Right hindlimb (tissue), 1 donor: ENCODE measurements around the gene TRIM3.
A peak's percentile ranks its signal among the peaks of the same experiment; 100 is the strongest.

ENCODE experiments used
- DNase-seq: peaks from one replicate; pipeline ENCODE4 v3.0.0-alpha.2; 2018

The TRIM3 gene

DNA sequence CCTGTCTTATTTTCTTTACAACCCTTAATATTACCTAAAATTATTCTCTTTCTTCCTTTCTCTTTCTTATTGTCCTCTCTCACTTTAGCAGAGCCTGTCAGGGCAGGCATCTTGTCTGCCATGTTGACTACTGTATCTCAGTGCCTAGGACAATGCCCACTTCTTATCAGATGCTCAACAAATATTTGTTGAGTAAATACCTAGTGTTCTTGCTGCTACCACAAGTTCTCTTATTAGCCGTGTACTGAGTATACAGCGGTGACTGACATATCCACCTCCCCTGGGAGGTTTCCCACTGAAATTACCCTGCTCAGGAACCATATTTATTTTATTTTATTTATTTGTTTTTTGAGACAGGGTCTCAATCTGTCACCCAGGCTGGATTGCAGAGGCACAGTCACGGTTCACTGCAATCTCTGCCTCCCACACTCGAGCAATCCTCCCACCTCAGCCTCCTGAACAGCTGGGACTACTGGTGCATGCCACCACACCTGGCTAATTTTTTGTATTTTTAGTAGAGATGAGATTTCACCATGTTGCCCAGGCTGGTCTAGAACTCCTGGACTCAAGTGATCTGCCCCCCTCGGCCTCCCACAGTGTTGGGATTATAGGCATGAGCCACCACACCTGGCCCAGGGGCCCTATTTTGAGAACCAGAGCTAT, 39.6 kb downstream of the TRIM3 start:
- DNase-seq = no peak

DNA sequence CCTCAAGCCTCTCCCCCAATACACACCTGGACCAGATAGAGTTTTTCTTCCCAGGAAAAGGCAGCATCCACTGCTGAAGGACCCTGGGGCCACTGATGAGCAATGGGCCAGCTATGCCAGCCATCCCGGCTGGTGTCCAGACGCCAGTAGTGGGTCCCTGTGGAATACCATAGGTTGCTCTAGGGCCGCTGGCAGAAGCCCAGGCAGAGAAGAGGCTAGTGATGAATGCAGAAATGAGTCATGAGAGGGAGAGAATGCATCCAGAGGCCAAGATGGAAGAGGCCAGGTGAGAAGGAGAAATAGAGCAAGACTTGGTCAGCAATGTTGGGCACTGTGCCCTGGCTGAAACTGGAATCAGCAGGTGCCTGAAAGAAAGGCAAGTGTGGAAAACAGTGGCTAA, 41.9 kb downstream of the TRIM3 start:
- no peak for DNase-seq

DNA sequence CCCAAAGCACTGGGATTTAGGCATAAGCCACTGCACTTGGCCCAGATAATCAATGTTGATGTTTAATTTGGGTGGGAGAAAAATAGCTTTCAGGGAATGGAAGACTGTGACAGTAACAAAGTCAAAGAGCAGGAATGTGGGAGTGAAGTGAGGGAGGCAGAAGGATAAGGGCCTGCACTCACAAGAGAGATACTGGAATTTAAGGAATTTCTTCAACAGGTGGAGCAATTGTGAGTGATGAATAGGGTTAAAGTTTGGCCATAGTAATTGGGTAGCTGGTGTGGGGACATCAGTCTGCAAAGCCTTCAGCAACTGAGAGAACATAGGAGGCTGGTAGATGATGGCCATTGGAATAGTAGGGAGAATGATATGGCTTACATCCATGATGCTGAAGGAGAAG, 46.2 kb downstream of the TRIM3 start:
- no peak for DNase-seq

DNA sequence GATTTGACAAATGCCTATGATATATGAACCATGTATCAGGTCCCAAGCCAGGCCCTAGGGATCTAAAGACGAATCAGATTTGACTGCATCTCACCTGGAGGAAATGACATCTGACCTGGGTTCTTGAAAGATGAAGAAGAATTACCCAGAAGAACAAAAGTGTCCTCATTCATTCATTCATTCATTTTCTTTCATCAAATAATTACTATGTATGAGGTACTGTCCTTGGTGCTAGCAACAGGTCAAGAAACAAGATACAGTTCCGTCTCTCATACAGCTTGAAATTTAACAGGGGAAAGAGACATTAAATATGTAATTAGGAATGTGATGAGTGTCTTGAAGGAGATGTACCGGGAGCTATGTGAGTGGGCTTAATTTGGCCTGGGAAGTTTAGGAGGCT, 53.1 kb downstream of the TRIM3 start:
- no peak for DNase-seq

DNA sequence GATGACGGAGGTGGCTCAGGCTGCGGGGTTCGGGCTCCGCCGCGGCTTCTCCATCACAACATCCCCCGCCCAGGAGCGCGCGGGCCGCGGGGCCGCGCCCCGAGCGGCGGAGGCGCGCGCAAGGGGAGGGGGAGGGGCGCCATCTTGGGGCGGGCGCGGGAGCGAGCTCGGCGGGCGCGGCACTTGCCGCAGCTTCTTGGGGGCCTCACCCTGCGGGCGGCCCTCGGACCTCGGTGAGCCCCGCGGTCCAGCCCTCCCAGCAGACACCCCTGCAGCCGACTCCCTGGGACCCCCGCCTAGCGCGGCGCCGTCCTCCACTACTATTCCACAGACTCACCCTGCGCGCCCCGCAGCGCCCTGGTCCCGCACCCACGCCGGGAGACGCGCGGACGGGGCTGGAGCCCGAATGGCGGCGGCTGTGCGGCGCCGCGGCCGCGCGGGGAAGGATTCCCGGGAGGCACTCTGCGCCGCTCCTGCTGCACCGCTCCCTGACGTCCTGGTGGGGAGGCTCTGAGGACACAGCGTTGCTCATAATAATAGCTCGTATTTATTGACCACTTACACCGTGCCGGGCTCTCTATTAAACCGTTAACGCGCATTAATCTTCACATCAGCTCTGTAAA, 54.6 kb downstream of the TRIM3 start, which contains the start of gene APBB1:
TSS of gene APBB1 (minus strand) at position 86 of the 623 bp plus-strand sequence. CDS start 7,747 bp downstream, outside the sequence.
- DNase-seq = peak; percentile 84

DNA sequence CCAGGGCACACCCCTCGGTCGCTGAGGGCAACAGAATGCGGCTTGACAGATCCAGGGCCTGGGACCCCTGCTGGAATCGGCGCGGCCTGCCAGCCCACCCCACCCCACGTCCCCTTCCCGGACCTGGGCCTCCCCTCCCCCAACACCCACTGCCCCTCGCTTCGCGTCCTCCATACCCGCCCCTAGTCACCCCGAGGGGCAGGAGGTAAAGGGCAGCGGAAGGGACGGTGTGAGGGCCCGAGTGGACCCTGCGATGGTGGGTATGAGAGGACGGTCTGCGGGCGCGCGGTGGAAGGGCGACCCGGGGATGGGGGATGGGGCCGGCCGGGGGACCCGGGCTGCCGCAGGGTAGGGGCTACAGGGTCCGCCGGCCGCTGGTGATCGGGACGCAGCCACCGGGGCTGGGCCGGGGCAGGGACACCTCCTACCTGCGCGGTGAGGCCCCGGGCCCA, 55.2 kb downstream of the TRIM3 start:
- peak; percentile 60 for DNase-seq

DNA sequence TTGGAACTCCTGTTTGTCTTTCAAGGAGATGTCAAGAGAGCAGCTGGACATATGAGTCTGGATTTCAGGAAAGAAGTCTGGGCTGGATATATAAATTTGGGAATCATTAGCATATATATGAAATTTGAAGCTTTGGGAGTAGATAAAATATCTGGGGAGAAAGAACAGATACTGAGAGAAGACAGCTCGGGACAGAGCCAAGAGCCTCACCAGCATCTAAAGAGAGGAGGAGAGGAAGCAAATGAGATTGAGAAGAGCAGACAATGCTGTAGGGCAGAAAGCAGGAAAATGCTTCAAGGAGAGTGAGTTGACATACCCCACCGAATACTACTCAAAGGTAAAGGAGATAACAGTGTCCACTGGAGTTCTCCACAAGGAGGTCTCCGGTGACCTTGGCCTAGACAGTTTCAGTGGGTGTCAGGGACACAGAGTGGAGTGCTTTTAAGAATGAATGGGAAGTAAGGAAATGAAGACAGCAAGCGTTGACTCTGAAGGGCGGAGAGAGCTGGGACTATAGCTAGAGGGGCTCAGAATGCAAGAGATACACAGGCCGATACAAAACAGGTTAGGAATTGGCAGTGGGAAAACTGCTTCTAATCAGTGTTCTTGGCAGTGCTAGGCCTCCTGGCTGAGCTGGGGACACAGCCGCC, 55.7 kb downstream of the TRIM3 start:
- no peak for DNase-seq

DNA sequence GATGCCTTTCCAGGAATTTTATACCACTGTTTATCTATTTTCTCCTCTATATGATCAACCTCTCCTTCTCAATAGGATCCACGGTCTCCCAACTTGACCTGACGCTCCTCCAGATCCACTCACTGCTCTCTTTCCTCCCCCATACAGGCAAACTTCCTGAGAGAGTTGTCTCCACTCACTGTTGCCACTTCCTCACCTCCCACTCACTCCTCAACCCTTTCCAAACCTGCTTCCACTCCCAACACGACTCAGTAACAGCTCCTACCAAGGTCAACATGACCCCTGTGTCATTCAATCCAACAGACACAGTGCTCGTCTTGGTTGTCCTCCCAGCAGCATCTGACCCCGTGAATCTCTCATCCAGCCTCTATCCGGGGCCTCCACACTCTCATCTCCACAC, 57.9 kb downstream of the TRIM3 start:
- no peak for DNase-seq

DNA sequence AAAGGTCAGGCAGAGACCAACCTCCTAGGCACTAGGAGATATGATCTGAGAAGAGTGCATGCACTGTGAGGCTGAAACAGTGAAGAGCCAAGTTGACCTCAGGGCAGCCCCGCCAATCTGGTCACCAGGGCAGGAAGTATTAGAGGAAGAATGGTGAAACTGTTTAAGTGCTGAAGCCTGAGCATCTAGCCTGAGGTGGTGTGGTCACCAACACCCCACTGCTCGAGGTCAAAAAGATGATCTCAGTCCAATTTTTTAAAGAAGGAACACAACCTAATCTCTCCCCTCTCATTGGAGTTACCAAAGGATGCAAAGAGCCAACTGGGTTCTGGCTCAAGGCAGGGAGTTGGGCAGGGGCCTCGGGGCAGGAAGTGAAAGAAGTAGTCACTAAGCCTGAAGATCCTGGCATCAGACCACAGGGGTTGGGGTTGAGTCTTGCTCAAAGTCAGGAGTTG, 58.8 kb downstream of the TRIM3 start:
- DNase-seq = no peak

DNA sequence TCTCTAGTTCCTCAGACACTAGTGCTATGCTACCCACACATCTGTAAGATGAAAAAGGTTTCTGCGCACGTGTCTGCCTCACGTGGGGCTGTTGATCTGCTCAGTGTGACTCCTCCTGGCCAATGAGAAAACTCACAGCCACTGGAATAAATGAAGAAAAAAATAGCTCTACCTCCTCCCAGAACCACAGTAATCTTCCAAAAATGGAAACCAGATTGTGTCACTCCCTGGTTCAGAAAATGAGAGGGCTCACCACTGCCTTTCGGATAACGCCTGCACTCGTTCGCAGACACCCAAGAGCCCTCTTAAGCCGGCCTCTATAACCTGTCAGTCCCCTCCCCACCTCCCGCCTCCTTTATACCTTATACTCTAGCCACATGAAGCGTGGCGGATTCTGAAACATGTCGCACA, 59.9 kb downstream of the TRIM3 start:
- DNase-seq = no peak

DNA sequence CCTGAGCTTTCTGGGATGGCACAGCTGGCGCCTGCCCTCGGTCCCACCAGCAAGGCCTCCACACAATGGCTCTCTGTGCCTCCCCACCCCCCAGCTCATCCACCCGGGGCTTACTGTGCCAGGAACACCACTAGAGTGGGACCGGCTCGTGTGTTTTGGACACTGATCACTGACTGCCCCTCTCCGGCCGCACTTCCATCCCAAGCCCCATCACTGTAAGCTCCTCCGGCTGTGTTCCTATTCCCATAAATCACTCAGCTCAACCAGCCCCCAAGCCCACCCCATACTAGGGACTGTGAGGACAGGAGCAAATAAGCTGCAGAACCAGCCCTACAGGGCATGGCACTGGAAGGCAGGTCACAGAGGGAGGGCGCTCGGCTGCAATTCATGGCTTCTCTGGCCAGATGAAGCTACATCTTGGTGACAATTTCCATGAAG, 62.1 kb downstream of the TRIM3 start:
- DNase-seq = no peak

DNA sequence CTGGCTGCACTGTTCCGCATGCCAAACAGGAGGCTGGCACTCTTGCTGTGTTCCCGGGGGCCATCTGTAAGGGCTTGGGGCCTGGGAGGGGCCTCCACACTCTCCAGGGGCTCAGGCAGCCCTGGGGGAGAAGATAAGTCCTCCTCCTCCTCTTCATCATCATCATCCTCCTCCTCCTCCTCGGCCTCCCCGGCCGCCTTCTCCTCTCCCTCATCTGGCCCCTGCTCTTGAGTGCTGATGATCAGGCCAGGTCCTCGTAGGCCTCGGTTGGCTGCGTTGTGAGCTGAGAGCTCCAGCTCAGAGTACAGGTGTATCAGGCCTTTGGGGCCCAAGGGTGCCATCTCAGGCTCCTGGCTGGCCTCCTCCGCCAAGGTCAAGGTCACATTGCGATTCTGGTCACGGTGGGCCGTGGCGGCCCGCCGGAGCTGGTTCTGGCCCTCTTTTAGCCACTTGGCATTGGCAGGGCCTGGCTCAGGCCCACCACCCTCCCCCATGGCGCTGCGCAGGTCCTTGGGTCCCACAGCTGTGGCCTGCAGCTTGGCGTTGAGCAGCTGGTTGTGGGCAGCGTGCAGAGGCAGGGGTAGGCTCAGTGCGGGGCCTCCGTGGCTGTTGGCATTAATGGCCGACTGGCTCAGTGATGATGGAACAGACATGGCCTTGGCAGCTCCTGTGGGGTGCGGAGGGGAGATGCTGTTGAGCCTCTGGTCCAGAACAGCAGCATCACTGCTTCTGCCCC, 62.9 kb downstream of the TRIM3 start:
- DNase-seq = no peak

DNA sequence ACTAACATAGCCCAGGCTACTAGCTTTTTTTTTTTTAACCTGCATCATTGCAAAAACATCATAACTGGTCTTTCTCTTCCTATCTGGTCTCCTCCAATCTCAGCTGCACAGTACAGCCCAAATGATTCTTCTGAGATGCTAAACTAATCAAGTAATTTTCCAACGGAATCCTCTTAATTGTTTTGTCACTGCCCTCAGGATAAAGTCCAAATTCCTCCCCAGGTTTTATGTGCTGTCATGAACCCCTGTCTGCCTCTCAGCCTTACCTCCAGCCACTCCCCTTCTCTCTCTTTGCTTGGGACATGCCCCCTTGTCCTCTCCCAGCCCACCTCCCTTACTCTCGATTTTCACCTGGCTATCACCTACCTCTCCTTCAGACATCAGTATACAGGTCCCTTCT, 67.4 kb downstream of the TRIM3 start:
- no peak for DNase-seq

DNA sequence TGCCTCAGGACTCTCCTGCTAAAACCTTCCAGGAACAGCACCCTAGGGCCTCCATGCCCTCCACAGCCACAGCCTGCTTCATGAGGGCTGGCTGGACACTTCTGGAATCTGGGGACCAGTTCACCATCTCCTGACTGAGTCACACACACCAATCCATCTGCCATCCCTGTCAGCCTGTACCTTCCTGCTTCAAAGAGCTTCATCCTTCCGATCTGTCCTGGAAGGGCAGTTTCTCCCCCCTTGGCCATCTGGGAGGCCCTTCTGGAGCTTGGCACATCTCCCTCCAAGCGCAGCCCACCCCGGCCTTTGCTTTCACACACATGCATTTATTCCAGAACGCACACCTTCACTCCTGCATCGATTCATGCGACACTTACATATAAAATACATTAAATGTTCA, 67.9 kb downstream of the TRIM3 start:
- DNase-seq = no peak

DNA sequence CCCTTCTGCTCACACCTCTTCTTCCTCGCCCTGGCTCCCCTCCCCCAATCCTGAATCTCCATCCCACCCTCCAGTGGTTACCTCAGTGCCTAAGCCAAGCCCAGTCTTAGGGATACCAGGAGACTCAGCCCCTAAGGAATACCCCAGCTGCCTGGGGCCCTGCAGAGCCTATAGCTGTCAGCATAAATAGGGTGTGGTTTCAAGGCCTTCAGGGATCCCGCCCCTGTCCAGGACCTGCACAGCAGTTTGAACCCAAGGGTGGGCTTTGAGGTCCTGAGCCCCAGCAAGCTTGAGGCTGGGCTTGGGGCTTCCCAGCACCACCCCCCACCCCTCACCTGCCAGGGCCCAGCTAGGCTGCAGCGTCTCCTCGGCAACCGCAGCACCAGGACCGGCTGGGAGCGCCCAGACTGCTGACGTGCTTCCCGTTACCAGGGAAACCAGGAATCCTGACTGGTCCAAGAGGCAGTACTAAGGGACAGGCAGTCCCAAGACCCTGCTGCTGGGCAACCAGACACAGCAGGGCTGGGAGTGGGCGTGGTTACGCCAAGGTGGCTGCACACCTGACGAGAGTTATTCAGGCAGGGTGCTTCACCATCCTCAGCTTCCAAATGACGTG, 68.6 kb downstream of the TRIM3 start:
- DNase-seq = peak; percentile 70

DNA sequence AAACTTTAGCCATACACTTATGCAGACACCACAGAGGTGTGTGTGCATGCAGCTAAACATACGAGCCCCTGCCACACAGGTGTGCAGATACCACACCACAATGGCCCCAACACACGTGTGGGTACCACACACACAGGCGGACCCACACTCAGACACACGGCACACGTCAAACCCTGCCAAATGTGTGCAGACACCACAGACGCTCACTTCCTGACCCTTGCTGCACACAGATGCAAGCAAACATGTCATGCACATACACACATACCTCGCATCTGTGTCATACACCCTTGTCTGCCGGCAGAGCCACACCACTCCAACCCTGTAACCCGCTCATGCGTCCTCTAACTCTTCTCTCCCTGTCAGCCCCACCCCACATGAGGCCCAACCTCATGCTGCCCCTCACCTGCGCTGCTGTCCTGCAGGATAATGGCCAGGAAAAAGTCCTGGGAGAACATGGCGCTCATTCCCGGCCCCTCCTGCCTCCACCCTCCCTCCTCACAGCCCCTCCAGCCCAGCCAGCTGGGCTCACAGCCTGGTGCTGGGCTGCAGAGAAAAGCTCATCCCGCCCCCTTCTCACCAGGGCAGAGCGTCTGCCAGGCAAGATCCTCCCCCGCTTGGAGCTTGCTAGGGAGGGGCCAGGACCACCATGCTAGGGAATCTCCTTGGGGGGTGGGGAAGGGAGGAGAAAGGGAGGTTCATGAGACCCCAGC, 69.2 kb downstream of the TRIM3 start:
- peak; percentile 29 for DNase-seq

DNA sequence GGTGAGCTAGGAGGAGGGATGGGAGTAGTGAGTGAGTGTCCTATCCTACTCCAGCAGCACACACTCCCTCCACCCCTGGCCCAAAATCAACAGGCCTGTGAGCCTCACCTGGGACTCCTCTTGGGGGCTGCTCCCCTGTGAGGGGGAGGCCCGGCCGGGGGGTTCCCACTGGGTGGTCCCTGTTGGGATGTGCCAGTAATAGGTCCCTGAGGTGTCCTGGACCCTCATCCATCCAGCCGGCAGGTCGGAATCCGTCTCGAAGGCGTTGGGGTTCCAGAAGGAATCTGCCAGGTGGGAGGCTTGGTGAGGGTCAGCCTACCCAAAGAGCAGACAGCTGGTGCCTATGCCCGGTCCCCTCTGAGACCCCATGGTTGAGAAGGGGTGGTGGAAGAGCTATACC, 70.2 kb downstream of the TRIM3 start:
- DNase-seq = no peak

DNA sequence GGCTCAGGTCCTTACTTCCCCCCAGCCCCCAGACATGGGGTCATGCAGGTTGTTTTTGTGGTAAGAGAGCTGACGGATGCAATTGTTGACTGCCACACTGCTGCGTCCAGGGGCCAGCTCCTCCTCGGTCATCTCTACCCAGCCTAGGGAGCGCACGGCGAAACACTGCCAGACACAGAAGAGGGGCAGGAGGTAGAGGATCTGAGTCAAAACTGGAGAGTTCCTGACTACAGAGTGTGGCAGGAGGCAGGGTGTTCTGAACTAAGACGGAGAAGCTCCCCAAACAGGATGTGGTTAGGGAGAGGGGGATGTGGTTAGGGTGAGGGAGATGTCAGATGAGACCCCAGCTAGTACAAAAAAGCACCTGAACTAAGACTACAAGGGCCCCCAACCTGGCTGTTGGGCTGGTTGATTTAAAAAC, 71.2 kb downstream of the TRIM3 start:
- no peak for DNase-seq

DNA sequence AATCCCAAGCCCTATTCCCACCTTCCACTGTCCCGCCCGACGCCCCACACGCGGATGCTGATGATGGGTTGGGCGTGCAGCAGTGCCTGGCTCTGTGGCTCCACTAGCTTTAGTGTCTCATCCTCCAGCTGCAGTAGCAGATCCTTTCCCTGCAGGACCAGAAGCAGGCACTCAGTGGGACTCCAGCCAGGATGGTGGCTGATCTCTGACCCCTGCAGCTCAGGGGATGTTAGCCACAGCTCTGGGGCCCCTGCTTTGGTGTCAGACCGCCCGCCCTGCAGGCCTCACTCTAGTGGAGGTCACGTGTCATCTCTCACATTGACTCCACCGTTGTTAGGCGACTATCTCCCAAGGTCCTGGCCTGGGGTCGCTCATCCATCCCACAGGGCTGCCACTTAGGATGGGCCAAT, 71.7 kb downstream of the TRIM3 start:
- no peak for DNase-seq

DNA sequence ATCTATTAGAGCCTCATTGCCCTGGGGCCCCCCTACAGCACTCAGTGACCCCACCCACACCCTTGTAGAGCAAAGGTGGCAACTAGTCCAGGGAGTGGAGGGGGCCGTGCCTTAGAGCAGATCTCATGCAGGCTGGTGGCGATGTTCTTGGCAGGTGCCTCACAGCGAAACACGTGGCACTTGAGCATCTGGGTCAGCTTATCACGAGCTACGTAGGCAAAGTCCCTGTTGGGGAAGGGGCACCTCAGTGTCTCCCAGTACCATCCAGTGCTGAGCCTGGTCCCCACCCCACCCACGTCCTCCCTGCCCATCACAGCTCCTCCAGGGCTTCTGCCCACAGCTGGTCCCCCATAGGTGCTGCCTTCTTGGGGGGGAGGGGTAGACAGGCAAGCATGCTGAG, 72.3 kb downstream of the TRIM3 start:
- DNase-seq = no peak

DNA sequence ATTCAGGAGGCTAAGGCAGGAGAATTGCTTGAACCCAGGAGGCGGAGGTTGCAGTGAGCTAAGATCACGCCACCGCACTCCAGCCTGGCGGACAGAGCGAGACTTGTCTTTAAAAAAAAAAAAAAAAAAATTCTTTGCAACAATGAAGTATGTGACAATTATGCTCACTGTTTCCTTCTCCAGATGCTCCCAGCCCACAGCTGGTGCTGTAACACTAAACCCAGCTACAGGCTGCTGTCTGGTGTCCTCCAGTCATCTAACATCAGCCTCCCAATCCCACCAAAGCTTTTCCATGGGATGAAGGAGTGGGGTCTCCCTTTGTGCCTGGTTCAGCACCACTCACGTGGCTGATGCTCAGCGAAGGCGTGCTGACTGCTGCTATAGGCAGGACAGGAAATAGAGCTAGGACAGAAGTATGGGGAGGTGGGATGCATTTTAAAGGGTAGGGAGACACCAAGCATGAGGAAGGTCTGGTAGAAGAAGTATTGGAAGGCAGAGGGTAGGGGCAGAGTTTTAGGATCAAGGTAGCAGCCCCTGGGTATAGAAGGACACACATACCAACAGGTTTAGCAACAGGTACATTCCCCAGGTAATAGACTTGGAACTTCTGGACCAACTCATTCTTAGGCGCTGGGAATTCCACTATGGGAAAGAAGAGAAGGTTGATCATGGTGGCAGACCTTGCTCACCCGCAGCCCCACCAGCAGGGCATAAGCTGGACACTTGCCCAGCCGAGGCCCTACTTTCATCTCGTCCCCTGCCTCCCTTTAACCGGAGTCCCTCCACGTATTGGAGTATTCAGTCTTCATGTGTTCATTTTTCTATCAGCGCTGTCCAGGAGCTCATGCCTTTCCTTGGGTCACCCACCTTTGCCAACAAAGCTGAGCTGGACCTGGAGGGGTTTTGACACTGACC, 73.1 kb downstream of the TRIM3 start:
- no peak for DNase-seq
